HCT116 (cell line): ENCODE results near the gene ENGASE. TPM values are rescaled to one million over a fixed set of nuclear protein-coding genes. Genes with fewer than 3 reads are reported as not detected.
A peak's percentile ranks its signal among the peaks of the same experiment; 100 is the strongest.

Experiments used
- ATAC-seq: fragments of 200-7000 bp; cut with Tn5 transposase; 2 replicates; pipeline ENCODE4 v1.9.1; 2020; ENCODE audit warnings: mild to moderate bottlenecking, moderate library complexity
- BruUV-seq: library from RNA; stranded (reverse); fragments of 400-500 nt; replicated peaks from 2 replicates; lab custom pipeline; 2021; lab: Mats Ljungman, UMichigan
- CTCF ChIA-PET: fragments of 300-600 bp; sonication (Branson Sonifier 250); formaldehyde crosslinking; loops from one replicate; lab custom pipeline; 2021; ENCODE audit warnings: antibody characterized with exemption; lab: Charles Lee
- POLR2A ChIA-PET: fragments of 300-600, 350-600 bp; sonication (Branson Sonifier 250); formaldehyde crosslinking; loops from one replicate; lab custom pipeline; 2021; ENCODE audit warnings: antibody characterized with exemption; lab: Charles Lee
- RAD21 ChIA-PET, 2 experiments: fragments of 300-600 bp; sonication (Branson Sonifier 250); formaldehyde crosslinking; loops; one replicate each; lab custom pipeline; 2023; ENCODE audit warnings: low total read pairs in 2 of 2; ENCODE audit not compliant: uncharacterized antibody in 2 of 2, unreplicated experiment in 2 of 2, low non-redundant PET in 1 of 2; lab: Charles Lee
- DNase-seq: peaks from one replicate; pipeline ENCODE4 v3.0.0-alpha.2; 2010; ENCODE audit warnings: low read depth, low spot score
- H2AFZ ChIP-seq: fragments of 200-600 bp; shearing (Covaris generic), sonication (generic); 2 replicates; pipeline ENCODE4 v1.6.1; 2017; ENCODE audit warnings: low read depth, mixed run types, mixed read lengths, antibody characterized with exemption, low read length; ENCODE audit not compliant: poor library complexity, severe bottlenecking
- H3K27ac ChIP-seq: 2 replicates; pipeline ENCODE4 v1.5.1; 2012; ENCODE audit warnings: low read depth, low read length
- H3K27me3 ChIP-seq: fragments of 200-600 bp; sonication (generic); 2 replicates; pipeline ENCODE4 v1.6.1; 2016; ENCODE audit warnings: mixed run types, low read length, mixed read lengths; ENCODE audit not compliant: insufficient read depth
- H3K36me3 ChIP-seq, 2 experiments: fragments of 200-500 bp in 1 of 2; fragments of 200-600 bp in 1 of 2; sonication (Bioruptor generic) in 1 of 2; sonication (generic) in 1 of 2; 2 replicates each; pipeline versions ENCODE4 v1.5.1 to v1.6.1; 2014 to 2016; ENCODE audit warnings: low read length in 2 of 2, inconsistent platforms in 1 of 2, mixed read lengths in 1 of 2, mixed run types in 1 of 2; ENCODE audit not compliant: insufficient read depth in 2 of 2, control insufficient read depth in 1 of 2
- H3K4me1 ChIP-seq, 2 experiments: fragments of 200-600 bp in 1 of 2; sonication (generic) in 1 of 2; 2 replicates each; pipeline versions ENCODE4 v1.5.1 to v1.6.1; 2012 to 2017; ENCODE audit warnings: low read length in 2 of 2, inconsistent platforms in 1 of 2, mild to moderate bottlenecking in 1 of 2, mixed read lengths in 1 of 2, mixed run types in 1 of 2, moderate library complexity in 1 of 2; ENCODE audit not compliant: insufficient read depth in 2 of 2, control insufficient read depth in 1 of 2
- H3K4me2 ChIP-seq: fragments of 200-600 bp; sonication (generic); 2 replicates; pipeline ENCODE4 v1.6.1; 2017; ENCODE audit warnings: mixed run types, low read length, mixed read lengths
- H3K4me3 ChIP-seq, 2 experiments: fragments of 200-600 bp in 1 of 2; sonication (generic) in 1 of 2; replicated peaks in 1 of 2; 2 replicates each; pipeline ENCODE4 v1.5.1; 2011 to 2016; ENCODE audit warnings: low read length in 2 of 2, control low read depth in 1 of 2, low read depth in 1 of 2, mild to moderate bottlenecking in 1 of 2, mixed read lengths in 1 of 2, mixed run types in 1 of 2
- H3K79me2 ChIP-seq: fragments of 200-600 bp; sonication (generic); 2 replicates; pipeline ENCODE4 v1.6.1; 2017; ENCODE audit warnings: mild to moderate bottlenecking, mixed run types, low read length, moderate library complexity, mixed read lengths; ENCODE audit not compliant: insufficient read depth
- H3K9ac ChIP-seq: fragments of 200-600 bp; sonication (generic); 2 replicates; pipeline ENCODE4 v1.6.1; 2016; ENCODE audit warnings: low read length, mixed read lengths
- H3K9me2 ChIP-seq: fragments of 200-600 bp; sonication (generic), shearing (Covaris generic); 2 replicates; pipeline ENCODE4 v1.6.1; 2017; ENCODE audit warnings: mixed run types, mild to moderate bottlenecking, moderate library complexity; ENCODE audit not compliant: insufficient read depth
- H3K9me3 ChIP-seq, 2 experiments: fragments of 200-500 bp in 1 of 2; fragments of 200-600 bp in 1 of 2; sonication (Bioruptor generic) in 1 of 2; sonication (generic) in 1 of 2; 2 replicates each; pipeline ENCODE4 v1.6.1; 2014 to 2017; ENCODE audit warnings: low read length in 2 of 2, mixed read lengths in 2 of 2, inconsistent platforms in 1 of 2, low read depth in 1 of 2, mild to moderate bottlenecking in 1 of 2, mixed run types in 1 of 2, moderate library complexity in 1 of 2; ENCODE audit not compliant: control insufficient read depth in 1 of 2, insufficient read depth in 1 of 2
- H4K20me1 ChIP-seq: fragments of 200-600 bp; sonication (generic), shearing (Covaris generic); 2 replicates; pipeline ENCODE4 v1.6.1; 2017; ENCODE audit warnings: mixed run types, mild to moderate bottlenecking, moderate library complexity; ENCODE audit not compliant: insufficient read depth
- CBX3 ChIP-seq: IDR thresholded peaks from 2 replicates; pipeline ENCODE4 v1.6.1; 2012; ENCODE audit warnings: low read depth
- CEBPB ChIP-seq: IDR thresholded peaks from 2 replicates; pipeline ENCODE4 v1.6.1; 2012; ENCODE audit warnings: low read depth
- CTCF ChIP-seq, 3 experiments: fragments of 200-600 bp in 1 of 3; sonication (generic) in 1 of 3; IDR thresholded peaks in 2 of 3; conservative IDR thresholded peaks in 1 of 3; 2 replicates each; pipeline ENCODE4 v1.5.1; 2012 to 2017; ENCODE audit warnings: low read depth in 2 of 3, low read length in 2 of 3, antibody characterized with exemption in 1 of 3, borderline replicate concordance in 1 of 3, control low read depth in 1 of 3, mild to moderate bottlenecking in 1 of 3, mixed read lengths in 1 of 3, mixed run types in 1 of 3, moderate library complexity in 1 of 3; ENCODE audit not compliant: insufficient read depth in 1 of 3
- EGR1 ChIP-seq: IDR thresholded peaks from 2 replicates; pipeline ENCODE4 v1.6.1; 2012; ENCODE audit warnings: low read depth
- ELF1 ChIP-seq: IDR thresholded peaks from 2 replicates; pipeline ENCODE4 v1.6.1; 2012; ENCODE audit warnings: low read depth, borderline replicate concordance
- FOSL1 ChIP-seq: IDR thresholded peaks from 2 replicates; pipeline ENCODE4 v1.6.1; 2012; ENCODE audit warnings: low read depth
- JUND ChIP-seq: IDR thresholded peaks from 2 replicates; pipeline ENCODE4 v1.6.1; 2012
- POLR2A ChIP-seq: IDR thresholded peaks from 2 replicates; pipeline ENCODE4 v1.7.0; 2011; ENCODE audit warnings: borderline replicate concordance; ENCODE audit not compliant: insufficient read depth, insufficient read length; ENCODE audit errors: extremely low read depth
- RAD21 ChIP-seq: IDR thresholded peaks from 2 replicates; pipeline ENCODE4 v1.6.1; 2012; ENCODE audit warnings: low read depth, mild to moderate bottlenecking
- SIN3A ChIP-seq: IDR thresholded peaks from 2 replicates; pipeline ENCODE4 v1.6.1; 2012; ENCODE audit warnings: low read depth
- SP1 ChIP-seq: IDR thresholded peaks from 2 replicates; pipeline ENCODE4 v1.6.1; 2012; ENCODE audit warnings: low read depth
- SRF ChIP-seq: IDR thresholded peaks from 2 replicates; pipeline ENCODE4 v1.6.1; 2012; ENCODE audit warnings: low read depth
- TCF7L2 ChIP-seq: IDR thresholded peaks from 2 replicates; pipeline ENCODE4 v1.7.0; 2011; ENCODE audit warnings: borderline replicate concordance, inconsistent platforms; ENCODE audit not compliant: insufficient read depth, insufficient read length; ENCODE audit errors: extremely low read depth
- YY1 ChIP-seq: IDR thresholded peaks from 2 replicates; pipeline ENCODE4 v1.6.1; 2011; ENCODE audit warnings: low read length, low read depth, moderate library complexity, mild to moderate bottlenecking; ENCODE audit not compliant: insufficient replicate concordance; ENCODE audit errors: extremely low read depth
- ZBTB33 ChIP-seq: IDR thresholded peaks from 2 replicates; pipeline ENCODE4 v1.6.1; 2011; ENCODE audit warnings: mild to moderate bottlenecking, low read length, moderate library complexity; ENCODE audit not compliant: insufficient replicate concordance; ENCODE audit errors: extremely low read depth
- ZFX ChIP-seq: fragments of 450-650 bp; IDR thresholded peaks from 2 replicates; pipeline ENCODE4 v1.6.1; 2017
- ZNF274 ChIP-seq: fragments of 200-500 bp; sonication (Bioruptor generic); IDR thresholded peaks from 2 replicates; pipeline ENCODE4 v1.6.1; 2014; ENCODE audit warnings: mild to moderate bottlenecking, low read depth, low read length, inconsistent platforms
- intact Hi-C: fragments of 100-400 bp; cut with micrococcal nuclease; formaldehyde crosslinking; loops from 2 replicates; pipeline ENCODE4 v1.10.0; 2022
- total RNA-seq: library from RNA; stranded (reverse); gene quantifications from one replicate; pipeline ENCODE4 v1.2.1, GENCODE V29; 2021; ENCODE audit not compliant: unreplicated experiment
- TF ChIP-seq, protein P1 (sequence below): IDR thresholded peaks from 2 replicates; pipeline ENCODE4 v1.6.1; 2012
- TF ChIP-seq, protein P2 (sequence below): IDR thresholded peaks from 2 replicates; pipeline ENCODE4 v1.6.1; 2012; ENCODE audit warnings: low read depth

The ENGASE gene
- total RNA-seq, 1 experiment from 2014 or later, result 54.2 TPM

- H3K9me2 ChIP-seq, result no peaks in the 10 kb centered on the region
- H3K9me3 ChIP-seq, result no peaks in the 10 kb centered on the region
- no peaks in the 10 kb centered on the region for H4K20me1 ChIP-seq
- BruUV-seq, result TSS peak; percentile 83
- TF ChIP-seq YY1 (no peak), SP1 (no peak), TCF7L2 (no peak), CEBPB (no peak), ELF1 (no peak), POLR2A (no peak), EGR1 (no peak), SRF (no peak), ZBTB33 (no peak), SIN3A (no peak), RAD21 (no peak), ZFX (no peak), JUND (no peak), FOSL1 (no peak), ZNF274 (no peak), CTCF (IDR thresholded peaks at IDR 0.05 in 2 of 3, conservative IDR thresholded peaks at IDR 0.05 in 1 of 3; ENCODE audit: borderline replicate concordance in 1 of 3, insufficient read depth in 1 of 3, low read depth in 2 of 3, low read length in 2 of 3) (no peak), CBX3 (no peak)
- TF ChIP-seq, protein P1, sequence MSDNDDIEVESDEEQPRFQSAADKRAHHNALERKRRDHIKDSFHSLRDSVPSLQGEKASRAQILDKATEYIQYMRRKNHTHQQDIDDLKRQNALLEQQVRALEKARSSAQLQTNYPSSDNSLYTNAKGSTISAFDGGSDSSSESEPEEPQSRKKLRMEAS, result no peak
- TF ChIP-seq, protein P2, sequence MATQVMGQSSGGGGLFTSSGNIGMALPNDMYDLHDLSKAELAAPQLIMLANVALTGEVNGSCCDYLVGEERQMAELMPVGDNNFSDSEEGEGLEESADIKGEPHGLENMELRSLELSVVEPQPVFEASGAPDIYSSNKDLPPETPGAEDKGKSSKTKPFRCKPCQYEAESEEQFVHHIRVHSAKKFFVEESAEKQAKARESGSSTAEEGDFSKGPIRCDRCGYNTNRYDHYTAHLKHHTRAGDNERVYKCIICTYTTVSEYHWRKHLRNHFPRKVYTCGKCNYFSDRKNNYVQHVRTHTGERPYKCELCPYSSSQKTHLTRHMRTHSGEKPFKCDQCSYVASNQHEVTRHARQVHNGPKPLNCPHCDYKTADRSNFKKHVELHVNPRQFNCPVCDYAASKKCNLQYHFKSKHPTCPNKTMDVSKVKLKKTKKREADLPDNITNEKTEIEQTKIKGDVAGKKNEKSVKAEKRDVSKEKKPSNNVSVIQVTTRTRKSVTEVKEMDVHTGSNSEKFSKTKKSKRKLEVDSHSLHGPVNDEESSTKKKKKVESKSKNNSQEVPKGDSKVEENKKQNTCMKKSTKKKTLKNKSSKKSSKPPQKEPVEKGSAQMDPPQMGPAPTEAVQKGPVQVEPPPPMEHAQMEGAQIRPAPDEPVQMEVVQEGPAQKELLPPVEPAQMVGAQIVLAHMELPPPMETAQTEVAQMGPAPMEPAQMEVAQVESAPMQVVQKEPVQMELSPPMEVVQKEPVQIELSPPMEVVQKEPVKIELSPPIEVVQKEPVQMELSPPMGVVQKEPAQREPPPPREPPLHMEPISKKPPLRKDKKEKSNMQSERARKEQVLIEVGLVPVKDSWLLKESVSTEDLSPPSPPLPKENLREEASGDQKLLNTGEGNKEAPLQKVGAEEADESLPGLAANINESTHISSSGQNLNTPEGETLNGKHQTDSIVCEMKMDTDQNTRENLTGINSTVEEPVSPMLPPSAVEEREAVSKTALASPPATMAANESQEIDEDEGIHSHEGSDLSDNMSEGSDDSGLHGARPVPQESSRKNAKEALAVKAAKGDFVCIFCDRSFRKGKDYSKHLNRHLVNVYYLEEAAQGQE, result no peak
- intact Hi-C loops, result no loop called here
- H3K4me2 ChIP-seq, result peak overlapping the region; percentile 93
- ATAC-seq, result peak; percentile 15
- H3K27me3 ChIP-seq, result no peaks in the 10 kb centered on the region
- H3K79me2 ChIP-seq, result peaks cover 9% of the 10 kb centered on the region; the same call in 1 of the 2 replicates
- H3K4me3 ChIP-seq, result peak overlapping the region; percentile 78 to 91
- ChIA-PET POLR2A (interaction anchor here (0.8 to 1.7 kb wide), 3 partner anchors 10 to 96 kb away, joined by 3 to 5 read pairs (median 4); partner anchors contain the start of gene LGALS3BP), CTCF (interaction anchor here (1.2 to 1.9 kb wide), 5 partner anchors 10 to 316 kb away, joined by 3 to 14 read pairs (median 6); no protein-coding TSS in a partner anchor), RAD21 (no interaction called here)
- peak overlapping the region; percentile 67; the same call in 1 of the 2 replicates for H3K27ac ChIP-seq
- H3K9ac ChIP-seq, result peak overlapping the region; percentile 80
- DNase-seq, result no peak
- peaks cover 13 to 15% of the 10 kb centered on the region in 2 experiments; a peak in 3 of 4 replicates for H3K36me3 ChIP-seq
- H2AFZ ChIP-seq, result no peak overlapping the region
- H3K4me1 ChIP-seq, result peaks cover 10 to 22% of the 10 kb centered on the region in 2 experiments; a peak in 3 of 4 replicates
Observed at GRCh38 chr17:79075446-79075750, 774 bp downstream of the ENGASE start.
